H1 (cell line): ENCODE results near the gene SLC13A1. TPM values are rescaled to one million over a fixed set of nuclear protein-coding genes. Genes with fewer than 3 reads are reported as not detected.

Experiments
- CTCF ChIA-PET: fragments of 300-600 bp; sonication (Branson Sonifier 250); formaldehyde crosslinking; loops from one replicate; lab custom pipeline; 2021; ENCODE audit not compliant: partially characterized antibody; lab: Charles Lee
- POLR2A ChIA-PET: fragments of 300-600 bp; sonication (Branson Sonifier 250); formaldehyde crosslinking; loops from one replicate; lab custom pipeline; 2021; ENCODE audit warnings: inconsistent platforms; ENCODE audit not compliant: partially characterized antibody; lab: Charles Lee
- DNase-seq, 2 experiments: peaks; one replicate each; pipeline versions ENCODE4 v3.0.0 to v3.0.0-alpha.2; 2010 to 2022; ENCODE audit warnings: low spot score in 2 of 2, low read depth in 1 of 2, mixed read lengths in 1 of 2
- FAIRE-seq: peaks from 2 replicates; lab custom pipeline; 2011; peaks lifted over from hg19 to GRCh38; lab: Jason Lieb, UNC
- H2AFZ ChIP-seq: 2 replicates; pipeline ENCODE4 v1.8.1; 2012; ENCODE audit warnings: low read length, inconsistent platforms
- H2AK5ac ChIP-seq: 2 replicates; pipeline ENCODE4 v1.6.1; 2013; ENCODE audit warnings: low read depth, low read length
- H2BK120ac ChIP-seq: replicated peaks from 2 replicates; pipeline ENCODE3; 2013; ENCODE audit warnings: low read depth, low read length, inconsistent platforms
- H2BK12ac ChIP-seq: 2 replicates; pipeline ENCODE4 v1.6.1; 2013; ENCODE audit warnings: low read depth, low read length
- H2BK15ac ChIP-seq: 2 replicates; pipeline ENCODE4 v1.6.1; 2013; ENCODE audit warnings: low read length
- H2BK20ac ChIP-seq: 2 replicates; pipeline ENCODE4 v1.6.1; 2013; ENCODE audit warnings: low read length
- H2BK5ac ChIP-seq: 2 replicates; pipeline ENCODE4 v1.6.1; 2013; ENCODE audit warnings: low read depth, low read length
- H3K14ac ChIP-seq: 2 replicates; pipeline ENCODE4 v1.6.1; 2013; ENCODE audit warnings: inconsistent platforms; ENCODE audit not compliant: insufficient read length
- H3K18ac ChIP-seq: 2 replicates; pipeline ENCODE4 v1.6.1; 2013; ENCODE audit warnings: low read length; ENCODE audit errors: extremely low read depth
- H3K23ac ChIP-seq: 2 replicates; pipeline ENCODE4 v1.6.1; 2013; ENCODE audit warnings: inconsistent platforms; ENCODE audit not compliant: insufficient read length
- H3K23me2 ChIP-seq: 2 replicates; pipeline ENCODE4 v1.6.1; 2013; ENCODE audit warnings: low read depth, low read length
- H3K27ac ChIP-seq: 2 replicates; pipeline ENCODE4 v1.6.1; 2011; ENCODE audit warnings: low read depth, low read length, inconsistent platforms
- H3K27me3 ChIP-seq, 4 experiments: replicated peaks in 1 of 4; 1 replicate in 1 of 4; 2 replicates in 3 of 4; pipeline versions ENCODE4 v1.6.1 to v1.8.1; 2011 to 2013; ENCODE audit warnings: low read length in 3 of 4, mild to moderate bottlenecking in 3 of 4, inconsistent platforms in 2 of 4, mixed read lengths in 2 of 4, moderate library complexity in 1 of 4; ENCODE audit not compliant: control insufficient read depth in 3 of 4, insufficient read depth in 3 of 4; ENCODE audit errors: extremely low read depth in 1 of 4
- H3K36me3 ChIP-seq, 4 experiments: 2 replicates each; pipeline versions ENCODE4 v1.6.1 to v1.8.1; 2011 to 2013; ENCODE audit warnings: mild to moderate bottlenecking in 4 of 4, low read length in 3 of 4, moderate library complexity in 2 of 4, control low read depth in 1 of 4, inconsistent platforms in 1 of 4; ENCODE audit not compliant: insufficient read depth in 4 of 4, control insufficient read depth in 2 of 4
- H3K4ac ChIP-seq: replicated peaks from 2 replicates; pipeline ENCODE3; 2013; ENCODE audit warnings: low read length, low read depth, mixed read lengths, inconsistent platforms; ENCODE audit not compliant: insufficient read length
- H3K4me1 ChIP-seq, 4 experiments: replicated peaks in 1 of 4; 1 replicate in 1 of 4; 2 replicates in 3 of 4; pipeline versions ENCODE4 v1.6.1 to v1.8.1; 2011 to 2013; ENCODE audit warnings: low read length in 3 of 4, inconsistent platforms in 2 of 4, mixed read lengths in 1 of 4; ENCODE audit not compliant: insufficient read depth in 4 of 4, control insufficient read depth in 3 of 4
- H3K4me2 ChIP-seq, 2 experiments: 2 replicates each; pipeline versions ENCODE4 v1.6.1 to v1.8.1; 2011 to 2013; ENCODE audit warnings: low read depth in 2 of 2, low read length in 2 of 2, control low read depth in 1 of 2, inconsistent platforms in 1 of 2, mild to moderate bottlenecking in 1 of 2; ENCODE audit not compliant: insufficient read depth in 1 of 2
- H3K4me3 ChIP-seq, 4 experiments: fragments of 200-600, 300-600 bp in 1 of 4; sonication (generic), shearing (Covaris generic), sonication (Bioruptor Twin) in 1 of 4; 2 replicates each; pipeline versions ENCODE4 v1.5.1 to v1.8.1; 2011 to 2016; ENCODE audit warnings: low read length in 4 of 4, low read depth in 3 of 4, control low read depth in 2 of 4, inconsistent platforms in 2 of 4, mild to moderate bottlenecking in 2 of 4, mixed read lengths in 1 of 4, moderate library complexity in 1 of 4; ENCODE audit not compliant: insufficient read depth in 2 of 4; ENCODE audit errors: extremely low read depth in 1 of 4
- H3K56ac ChIP-seq: replicated peaks from 2 replicates; pipeline ENCODE3; 2013; ENCODE audit warnings: low read depth, mild to moderate bottlenecking, mixed read lengths, low read length, inconsistent platforms; ENCODE audit not compliant: insufficient read length
- H3K79me1 ChIP-seq: 2 replicates; pipeline ENCODE4 v1.6.1; 2013; ENCODE audit warnings: low read depth, low read length, control low read depth
- H3K79me2 ChIP-seq, 2 experiments: 2 replicates each; pipeline versions ENCODE4 v1.6.1 to v1.8.1; 2012 to 2013; ENCODE audit warnings: low read length in 2 of 2, mild to moderate bottlenecking in 2 of 2, inconsistent platforms in 1 of 2; ENCODE audit not compliant: insufficient read depth in 2 of 2, control insufficient read depth in 1 of 2
- H3K9ac ChIP-seq, 4 experiments: replicated peaks in 1 of 4; 1 replicate in 1 of 4; 2 replicates in 3 of 4; pipeline versions ENCODE4 v1.6.1 to v1.8.1; 2011 to 2013; ENCODE audit warnings: low read depth in 3 of 4, low read length in 3 of 4, control low read depth in 2 of 4, mild to moderate bottlenecking in 2 of 4, moderate library complexity in 2 of 4, inconsistent platforms in 1 of 4; ENCODE audit errors: extremely low read depth in 1 of 4
- H3K9me3 ChIP-seq, 2 experiments: 2 replicates each; pipeline versions ENCODE4 v1.6.1 to v1.8.1; 2012 to 2013; ENCODE audit warnings: mild to moderate bottlenecking in 2 of 2, moderate library complexity in 2 of 2, control low read depth in 1 of 2, inconsistent platforms in 1 of 2, low read depth in 1 of 2, low read length in 1 of 2, mixed read lengths in 1 of 2; ENCODE audit not compliant: insufficient read depth in 2 of 2
- H4K20me1 ChIP-seq, 2 experiments: replicated peaks in 1 of 2; 2 replicates each; pipeline versions ENCODE3 to v1.8.1; 2011 to 2013; ENCODE audit warnings: inconsistent platforms in 2 of 2, low read length in 2 of 2, mild to moderate bottlenecking in 1 of 2; ENCODE audit not compliant: insufficient read depth in 2 of 2, control insufficient read depth in 1 of 2
- H4K5ac ChIP-seq: 2 replicates; pipeline ENCODE4 v1.6.1; 2013; ENCODE audit warnings: low read length, low read depth, mixed read lengths, inconsistent platforms; ENCODE audit not compliant: insufficient read length
- H4K8ac ChIP-seq: 2 replicates; pipeline ENCODE4 v1.8.0; 2013; ENCODE audit warnings: mild to moderate bottlenecking, moderate library complexity, low read length, inconsistent platforms; ENCODE audit not compliant: insufficient read depth; ENCODE audit errors: extremely low read depth
- H4K91ac ChIP-seq: replicated peaks from 2 replicates; pipeline ENCODE3; 2013; ENCODE audit warnings: low read length, mixed read lengths, inconsistent platforms; ENCODE audit not compliant: insufficient read length
- CEBPB ChIP-seq: IDR thresholded peaks from 2 replicates; pipeline ENCODE4 v1.6.1; 2012; ENCODE audit warnings: low read depth, low read length
- HDAC2 ChIP-seq, 2 experiments: fragments of 300-600 bp in 1 of 2; sonication (generic) in 1 of 2; IDR thresholded peaks; 2 replicates each; pipeline ENCODE4 v1.6.1; 2011 to 2012; ENCODE audit warnings: low read depth in 2 of 2, low read length in 2 of 2, mild to moderate bottlenecking in 2 of 2, moderate library complexity in 2 of 2, borderline replicate concordance in 1 of 2, inconsistent platforms in 1 of 2
- POLR2AphosphoS5 ChIP-seq: IDR thresholded peaks from 2 replicates; pipeline ENCODE4 v1.6.1; 2011; ENCODE audit warnings: low read depth, low read length
- SIN3A ChIP-seq, 2 experiments: IDR thresholded peaks in 1 of 2; conservative IDR thresholded peaks in 1 of 2; 2 replicates each; pipeline ENCODE4 v1.6.1; 2011 to 2012; ENCODE audit warnings: low read length in 2 of 2, improper control_type of control experiment in 1 of 2, low read depth in 1 of 2, mild to moderate bottlenecking in 1 of 2
- YY1 ChIP-seq: IDR thresholded peaks from 2 replicates; pipeline ENCODE4 v1.6.1; 2011; ENCODE audit warnings: low read depth, mild to moderate bottlenecking, low read length
- WGBS, 2 experiments: shearing (Covaris generic) in 1 of 2; methylation state at CpG; one replicate each; pipeline versions ENCODE4 v1.1.6 to v1.1.7; 2013 to 2015; ENCODE audit warnings: low lambda C conversion rate in 2 of 2, mixed read lengths in 2 of 2, inconsistent platforms in 1 of 2, low coverage in 1 of 2, missing lambda C conversion rate in 1 of 2; ENCODE audit not compliant: insufficient replicate concordance in 2 of 2, insufficient coverage in 1 of 2, insufficient read length in 1 of 2; ENCODE audit errors: extremely low coverage in 1 of 2, missing lambda C conversion rate in 1 of 2; 5-methylcytosine and 5-hydroxymethylcytosine counted together
- polyA plus RNA-seq, 7 experiments: library from polyadenylated mRNA; depleted of rRNA in 3 of 7; stranded (reverse) in 5 of 7; unstranded in 2 of 7; fragments of >200 nt in 5 of 7; fragments of 200-250 nt in 2 of 7; gene quantifications; 1 replicate in 5 of 7; 2 replicates in 1 of 7; 4 replicates in 1 of 7; pipeline versions ENCODE4 v1.2.1 to v1.2.3, GENCODE V29; 2011 to 2013; ENCODE audit warnings: missing spikeins in 2 of 7, mixed read lengths in 2 of 7
- total RNA-seq: library from RNA; stranded (reverse); fragmentation: NEBNext Ultra II Directional; extraction: Animal tissue kit (Norgen Biotek cat#: 25700); gene quantifications from 2 replicates; pipeline ENCODE4 v1.2.1, GENCODE V29; 2021
- TF ChIP-seq, protein P1 (sequence below): IDR thresholded peaks from 2 replicates; pipeline ENCODE4 v1.6.1; 2012; ENCODE audit warnings: inconsistent platforms
- TF ChIP-seq, protein P2 (sequence below), 3 experiments: IDR thresholded peaks; 1 replicate in 2 of 3; 2 replicates in 1 of 3; pipeline versions ENCODE4 v1.5.1 to v1.6.1; 2011; ENCODE audit warnings: low read length in 3 of 3, mild to moderate bottlenecking in 3 of 3, inconsistent platforms in 2 of 3, low read depth in 1 of 3, moderate library complexity in 1 of 3; ENCODE audit not compliant: insufficient read depth in 1 of 3; ENCODE audit errors: control extremely low read depth in 1 of 3
- TF ChIP-seq, protein P3 (sequence below): IDR thresholded peaks from 2 replicates; pipeline ENCODE4 v1.6.1; 2011; ENCODE audit warnings: low read length, improper control_type of control experiment

Gene SLC13A1
- total and polyA plus RNA-seq, 2 of the 8 experiments (the other 6 are each of a cell fraction or from before 2014, with no cell fraction given): not detected

DNA sequence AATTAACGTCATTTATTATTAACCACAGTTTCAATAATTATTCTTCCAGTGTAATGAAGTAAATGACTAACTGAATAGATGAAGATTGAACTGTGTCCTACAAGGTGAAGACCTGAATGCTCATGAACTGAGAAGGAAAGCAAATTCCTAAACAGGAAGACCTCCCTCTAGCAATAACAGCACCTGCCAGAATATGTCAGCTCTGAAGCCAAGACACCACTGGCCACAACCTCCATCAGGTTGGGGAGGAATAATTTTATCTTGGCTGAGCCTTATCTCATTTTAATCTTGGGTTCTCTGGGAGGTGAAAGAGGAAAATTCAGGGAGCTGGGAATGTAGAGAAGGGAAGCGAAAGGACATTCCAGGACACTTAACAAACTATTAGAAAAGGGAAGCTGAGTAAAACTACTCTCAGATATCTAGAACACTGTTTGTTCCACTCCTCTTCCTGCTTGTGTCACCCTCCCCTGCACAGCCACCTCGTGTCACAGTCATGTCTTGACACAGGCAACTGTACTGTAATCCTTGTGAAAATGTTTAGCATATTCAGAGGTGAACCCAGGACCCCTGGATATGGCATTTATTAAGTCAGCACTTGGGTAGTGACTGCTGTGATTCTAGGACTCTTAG lies 4.6 kb upstream of the SLC13A1 start:
- no peak overlapping the region for H2AFZ ChIP-seq
- FAIRE-seq (no peak), DNase-seq (no peak)
- no peak overlapping the region for H2BK15ac ChIP-seq
- H4K8ac ChIP-seq: no peak overlapping the region
- H4K91ac ChIP-seq: no peak overlapping the region
- no peak overlapping the region for H3K56ac ChIP-seq
- H2AK5ac ChIP-seq: no peak overlapping the region
- ChIA-PET CTCF (interaction anchor here (0.6 to 2.0 kb wide), 4 partner anchors 46 to 288 kb away, joined by 3 to 4 read pairs (median 4); no protein-coding TSS in a partner anchor), POLR2A (no interaction called here)
- no peak overlapping the region for H3K4me2 ChIP-seq
- no peaks in the 10 kb centered on the region for H3K79me1 ChIP-seq
- no peaks in the 10 kb centered on the region for H3K36me3 ChIP-seq
- no peaks in the 10 kb centered on the region for H4K20me1 ChIP-seq
- no peak overlapping the region for H3K18ac ChIP-seq
- H2BK20ac ChIP-seq: no peak overlapping the region
- no peak overlapping the region; the same call in 1 of the 2 replicates for H2BK12ac ChIP-seq
- H3K4me3 ChIP-seq: no peak overlapping the region
- no peaks in the 10 kb centered on the region for H3K23me2 ChIP-seq
- no peak overlapping the region for H3K23ac ChIP-seq
- no peak overlapping the region for H4K5ac ChIP-seq
- no peak overlapping the region for H3K14ac ChIP-seq
- 95% methylated on average over 3 of the region's 3 CpGs; no CpG with 5 or more reads in 1 of the 2 experiments for WGBS, 2 experiments
- no peak overlapping the region for H3K4ac ChIP-seq
- no peaks in the 10 kb centered on the region for H3K27me3 ChIP-seq
- H2BK5ac ChIP-seq: 0 out of 2 replicates have a peak overlapping the region, but pooled peaks have one; percentile 19
- H3K9ac ChIP-seq: no peak overlapping the region
- H2BK120ac ChIP-seq: no peak overlapping the region
- no peaks in the 10 kb centered on the region for H3K79me2 ChIP-seq
- no peaks in the 10 kb centered on the region for H3K4me1 ChIP-seq
- no peaks in the 10 kb centered on the region for H3K9me3 ChIP-seq
- no peak overlapping the region for H3K27ac ChIP-seq
- TF ChIP-seq POLR2AphosphoS5: no peak
- TF ChIP-seq, protein P1, sequence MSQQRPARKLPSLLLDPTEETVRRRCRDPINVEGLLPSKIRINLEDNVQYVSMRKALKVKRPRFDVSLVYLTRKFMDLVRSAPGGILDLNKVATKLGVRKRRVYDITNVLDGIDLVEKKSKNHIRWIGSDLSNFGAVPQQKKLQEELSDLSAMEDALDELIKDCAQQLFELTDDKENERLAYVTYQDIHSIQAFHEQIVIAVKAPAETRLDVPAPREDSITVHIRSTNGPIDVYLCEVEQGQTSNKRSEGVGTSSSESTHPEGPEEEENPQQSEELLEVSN: no peak
- no peak for TF ChIP-seq CEBPB
- TF ChIP-seq YY1: no peak
- TF ChIP-seq, protein P2, sequence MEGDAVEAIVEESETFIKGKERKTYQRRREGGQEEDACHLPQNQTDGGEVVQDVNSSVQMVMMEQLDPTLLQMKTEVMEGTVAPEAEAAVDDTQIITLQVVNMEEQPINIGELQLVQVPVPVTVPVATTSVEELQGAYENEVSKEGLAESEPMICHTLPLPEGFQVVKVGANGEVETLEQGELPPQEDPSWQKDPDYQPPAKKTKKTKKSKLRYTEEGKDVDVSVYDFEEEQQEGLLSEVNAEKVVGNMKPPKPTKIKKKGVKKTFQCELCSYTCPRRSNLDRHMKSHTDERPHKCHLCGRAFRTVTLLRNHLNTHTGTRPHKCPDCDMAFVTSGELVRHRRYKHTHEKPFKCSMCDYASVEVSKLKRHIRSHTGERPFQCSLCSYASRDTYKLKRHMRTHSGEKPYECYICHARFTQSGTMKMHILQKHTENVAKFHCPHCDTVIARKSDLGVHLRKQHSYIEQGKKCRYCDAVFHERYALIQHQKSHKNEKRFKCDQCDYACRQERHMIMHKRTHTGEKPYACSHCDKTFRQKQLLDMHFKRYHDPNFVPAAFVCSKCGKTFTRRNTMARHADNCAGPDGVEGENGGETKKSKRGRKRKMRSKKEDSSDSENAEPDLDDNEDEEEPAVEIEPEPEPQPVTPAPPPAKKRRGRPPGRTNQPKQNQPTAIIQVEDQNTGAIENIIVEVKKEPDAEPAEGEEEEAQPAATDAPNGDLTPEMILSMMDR (IDR thresholded peaks at IDR 0.05; ENCODE audit: control extremely low read depth in 1 of 3, insufficient read depth in 1 of 3, low read depth in 1 of 3, low read length in 3 of 3): no peak
- no peak for TF ChIP-seq HDAC2 (IDR thresholded peaks at IDR 0.05; ENCODE audit: borderline replicate concordance in 1 of 2, low read depth in 2 of 2, low read length in 2 of 2)
- TF ChIP-seq, protein P3, sequence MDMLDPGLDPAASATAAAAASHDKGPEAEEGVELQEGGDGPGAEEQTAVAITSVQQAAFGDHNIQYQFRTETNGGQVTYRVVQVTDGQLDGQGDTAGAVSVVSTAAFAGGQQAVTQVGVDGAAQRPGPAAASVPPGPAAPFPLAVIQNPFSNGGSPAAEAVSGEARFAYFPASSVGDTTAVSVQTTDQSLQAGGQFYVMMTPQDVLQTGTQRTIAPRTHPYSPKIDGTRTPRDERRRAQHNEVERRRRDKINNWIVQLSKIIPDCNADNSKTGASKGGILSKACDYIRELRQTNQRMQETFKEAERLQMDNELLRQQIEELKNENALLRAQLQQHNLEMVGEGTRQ: no peak
- TF ChIP-seq SIN3A (conservative IDR thresholded peaks at IDR 0.05 in 1 of 2, IDR thresholded peaks at IDR 0.05 in 1 of 2; ENCODE audit: low read depth in 1 of 2, low read length in 2 of 2): no peak
